Stimulated activated CD8-positive, alpha-beta memory T cell treated with anti-CD3 and anti-CD28 coated beads, Interleukin-7, amount 100 ng/mL, for 1 hour (primary cell): ENCODE results near the gene NAT16.
"Not testable (repeated sequence)": the region's sequence is repeated elsewhere in the genome, so short reads cannot be mapped to it uniquely, and the experiment has no call there.

ENCODE experiments used
- DNase-seq, 2 donors: peaks; one replicate each; pipeline ENCODE4 v3.0.0-alpha.2; 2020; ENCODE audit warnings: low read depth in 2 of 2

Gene NAT16

DNA sequence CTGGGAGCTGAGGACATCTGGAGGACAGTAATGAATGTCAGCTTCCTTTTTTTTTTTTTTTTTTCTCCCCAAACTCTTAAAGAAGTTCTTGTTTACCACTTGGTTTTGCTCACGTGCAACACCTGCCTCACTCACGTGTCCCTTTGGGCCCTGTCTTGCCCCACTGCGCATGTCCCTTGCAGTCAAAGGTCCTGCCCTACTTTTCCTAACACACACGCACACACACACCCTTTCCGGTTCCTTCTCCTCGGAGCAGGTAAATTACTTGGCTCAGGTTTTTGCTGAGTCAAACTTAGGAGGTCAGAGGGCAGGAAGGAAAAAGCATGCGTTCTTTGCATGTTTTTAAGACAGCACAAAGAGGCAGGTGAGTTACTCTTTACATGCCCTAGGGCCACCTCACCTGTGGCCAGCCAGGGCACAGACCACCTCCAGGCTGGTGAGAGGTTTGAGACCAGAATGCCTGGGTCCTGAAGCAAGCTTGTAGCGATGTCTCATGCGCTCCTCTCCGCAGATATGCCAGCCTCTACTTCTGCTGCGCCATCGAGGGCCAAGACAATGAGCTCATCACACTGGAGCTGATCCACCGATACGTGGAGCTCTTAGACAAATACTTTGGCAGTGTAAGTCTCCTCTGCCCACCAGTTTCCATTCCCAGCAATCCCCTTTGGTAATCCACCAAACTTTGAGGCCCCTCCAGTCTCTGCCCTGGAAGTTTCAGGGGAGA lies 23.1 kb downstream of the NAT16 start:
- no peak for DNase-seq

DNA sequence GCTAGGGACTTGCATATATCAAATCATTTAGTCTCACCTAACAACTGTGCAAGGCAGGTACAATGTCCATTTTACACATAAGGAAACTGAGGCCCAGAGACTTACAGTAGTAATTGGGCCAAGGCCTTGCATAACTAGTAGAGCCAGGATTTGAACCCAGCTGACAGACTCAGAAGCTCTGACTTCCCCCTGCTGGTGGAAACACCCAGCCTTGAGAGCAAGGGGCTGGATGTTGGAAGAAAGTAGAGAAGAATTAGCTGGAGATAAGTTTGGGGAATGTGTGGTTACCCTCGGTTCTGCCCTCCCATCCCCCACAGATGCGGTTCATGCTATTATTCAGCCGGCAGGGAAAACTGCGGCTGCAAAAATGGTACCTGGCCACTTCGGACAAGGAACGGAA lies 23.8 kb downstream of the NAT16 start:
- DNase-seq, result no peak

DNA sequence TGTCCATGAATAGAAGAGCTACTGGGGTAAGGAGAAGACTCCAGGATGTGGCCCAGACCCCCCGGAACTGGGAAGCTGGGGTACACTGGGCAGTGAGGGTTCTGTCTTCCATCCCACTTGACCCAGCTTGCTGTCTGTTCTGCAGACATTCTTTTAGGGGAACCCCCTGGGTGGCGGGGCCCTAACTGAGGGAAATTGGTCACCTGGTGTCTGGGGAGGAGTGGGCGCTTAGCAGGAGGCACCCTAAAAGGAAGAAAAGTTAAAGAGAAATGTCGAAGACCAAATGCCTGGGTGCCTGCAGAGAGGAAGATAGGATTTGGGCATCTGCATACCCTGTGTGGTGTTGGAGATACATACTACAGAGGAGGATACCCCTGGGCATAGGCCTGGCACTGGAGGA lies 24.8 kb downstream of the NAT16 start:
- no peak for DNase-seq

DNA sequence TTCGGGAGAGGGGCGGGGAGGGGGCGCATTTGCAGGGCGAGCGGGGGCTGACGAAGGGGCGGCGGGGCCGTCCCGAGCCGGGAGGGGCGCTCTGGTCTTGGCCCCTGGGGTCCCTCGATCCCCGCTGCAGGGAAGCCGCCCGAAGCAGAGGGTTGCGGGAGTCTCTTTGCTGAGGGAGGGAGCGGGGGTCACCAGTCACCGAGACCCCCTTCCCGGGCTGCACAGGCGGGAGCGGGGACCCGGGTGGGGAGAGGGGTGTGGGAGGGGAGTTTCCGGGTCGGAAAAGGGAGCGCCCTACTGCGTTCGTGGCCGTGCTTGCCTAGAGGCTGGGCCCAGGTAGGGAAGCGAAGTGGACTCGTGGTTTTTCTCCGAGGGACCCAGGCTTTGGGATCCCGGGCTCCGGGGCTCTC lies 25.4 kb downstream of the NAT16 start:
- DNase-seq, result no peak

DNA sequence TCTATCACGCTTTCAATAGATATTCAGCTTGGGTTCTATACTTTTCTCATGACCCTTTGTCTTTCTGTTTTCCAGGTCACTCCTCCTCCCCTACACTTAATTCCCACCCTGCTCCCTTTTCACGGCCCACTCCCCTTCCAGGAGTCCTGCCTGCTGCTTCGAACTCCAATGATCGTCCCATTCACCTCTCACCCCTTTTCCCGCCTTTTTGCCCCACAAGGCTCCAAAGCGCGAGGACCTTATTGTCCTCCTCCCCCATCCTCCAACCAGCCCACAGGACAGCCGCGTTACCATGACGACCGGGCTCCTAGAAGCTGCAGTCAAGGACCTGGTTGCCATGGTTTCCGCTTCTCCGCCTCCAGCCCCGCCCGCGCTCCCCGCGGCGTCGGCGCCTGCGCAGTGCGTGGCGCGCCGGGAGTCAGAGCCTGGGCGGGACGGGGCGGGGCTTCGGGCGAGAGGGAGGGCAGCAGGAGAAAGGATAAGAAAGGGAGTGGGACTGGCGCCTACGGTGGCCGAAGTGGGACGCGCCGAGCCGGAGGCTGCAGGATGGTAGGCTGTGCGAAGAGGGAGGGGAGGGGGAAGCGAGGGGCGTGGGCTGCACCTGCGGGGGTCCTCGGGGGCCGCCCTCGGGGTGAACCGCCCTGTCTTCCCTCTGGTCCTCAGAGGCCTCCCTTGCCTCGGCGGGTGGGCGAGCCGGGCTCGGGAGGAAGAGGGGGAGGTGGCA lies 26.0 kb downstream of the NAT16 start, which contains the start of gene AP1S1:
Gene AP1S1, plus strand, starts transcription at position 508 of the 724 bp plus-strand sequence. Its CDS starts 39 bp downstream, at position 547.
- peak; percentile 73 to 75 for DNase-seq

DNA sequence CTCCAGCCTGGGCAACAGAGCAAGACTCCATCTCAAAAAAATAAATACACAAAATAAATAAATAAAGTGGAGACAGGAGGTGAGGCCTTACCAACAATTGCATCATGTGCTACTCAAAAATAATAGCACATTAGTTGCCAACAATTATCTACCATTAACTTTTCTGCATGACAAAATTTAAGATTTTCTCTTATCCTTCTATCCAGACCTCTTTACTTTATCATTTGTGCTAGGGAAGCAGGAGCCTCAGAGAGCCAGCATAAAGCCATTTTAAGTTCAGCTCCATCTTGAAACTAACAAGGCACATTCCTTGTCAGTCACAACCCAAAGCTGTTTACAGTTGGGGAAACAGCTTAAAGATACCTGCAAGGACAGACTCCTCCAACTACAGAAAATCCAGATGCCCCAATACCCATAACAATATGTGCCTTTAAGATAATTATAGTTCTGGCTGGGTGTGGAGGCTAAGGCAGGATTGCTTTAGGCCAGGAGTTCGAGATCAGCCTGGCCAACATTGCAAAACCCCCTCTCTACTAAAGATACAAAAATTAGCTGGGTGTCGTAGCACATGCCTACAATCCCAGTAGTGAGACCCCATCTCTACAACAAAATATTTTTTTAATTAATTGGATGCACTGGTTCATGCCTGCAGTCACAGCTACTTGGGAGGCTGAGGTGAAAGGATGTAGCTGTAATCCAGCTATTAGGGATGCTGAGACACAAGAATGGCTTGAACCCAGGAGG lies 28.0 kb downstream of the NAT16 start:
- DNase-seq, result no peak

DNA sequence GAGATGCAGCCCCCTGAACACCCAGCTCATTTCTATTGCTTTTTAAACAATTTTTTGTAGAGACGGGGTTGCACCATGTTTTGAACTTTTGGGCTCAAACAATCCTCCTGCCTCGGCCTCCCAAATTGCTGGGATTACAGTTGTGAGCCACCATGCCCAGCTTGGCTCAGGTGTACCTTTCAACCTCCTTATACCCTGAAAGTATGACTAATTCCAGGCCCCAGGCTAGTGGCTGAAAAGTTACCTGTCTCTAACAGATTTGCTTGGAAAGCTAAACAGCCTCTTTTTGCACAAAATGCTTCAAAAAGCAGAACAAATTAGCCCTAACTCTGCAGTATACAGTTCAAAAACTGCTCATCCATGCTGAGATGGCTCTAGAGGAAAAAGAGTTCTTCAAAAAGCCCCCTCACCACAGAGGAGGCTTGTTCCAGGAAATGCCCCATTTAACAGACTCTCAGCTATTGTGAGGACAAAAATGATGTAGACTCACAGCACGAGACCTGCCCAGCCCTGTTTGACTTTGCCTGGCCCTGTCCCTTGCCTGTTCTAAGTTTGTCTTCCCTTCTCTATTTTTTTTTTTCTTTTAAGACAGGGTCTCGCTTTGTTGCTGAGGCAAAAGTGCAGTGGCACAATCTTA lies 39.2 kb downstream of the NAT16 start:
- DNase-seq, result no peak

DNA sequence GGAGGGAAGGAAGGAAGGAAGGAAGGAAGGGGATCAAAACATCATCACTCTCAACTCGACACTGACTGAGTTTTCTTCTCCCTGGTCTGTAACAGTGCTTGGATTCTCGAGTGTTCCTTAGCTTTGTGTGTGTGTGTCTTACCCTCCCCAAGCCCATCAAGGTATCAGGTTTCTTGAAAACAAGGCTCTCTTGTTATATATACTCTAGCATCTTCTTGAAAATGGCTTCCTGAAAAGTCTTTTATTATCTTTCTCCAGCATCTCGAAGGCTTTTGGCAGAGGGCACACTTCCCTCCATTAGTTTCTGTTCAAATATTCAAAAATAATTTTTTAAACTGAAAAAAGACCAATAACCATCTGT lies 39.8 kb downstream of the NAT16 start:
- no peak for DNase-seq

DNA sequence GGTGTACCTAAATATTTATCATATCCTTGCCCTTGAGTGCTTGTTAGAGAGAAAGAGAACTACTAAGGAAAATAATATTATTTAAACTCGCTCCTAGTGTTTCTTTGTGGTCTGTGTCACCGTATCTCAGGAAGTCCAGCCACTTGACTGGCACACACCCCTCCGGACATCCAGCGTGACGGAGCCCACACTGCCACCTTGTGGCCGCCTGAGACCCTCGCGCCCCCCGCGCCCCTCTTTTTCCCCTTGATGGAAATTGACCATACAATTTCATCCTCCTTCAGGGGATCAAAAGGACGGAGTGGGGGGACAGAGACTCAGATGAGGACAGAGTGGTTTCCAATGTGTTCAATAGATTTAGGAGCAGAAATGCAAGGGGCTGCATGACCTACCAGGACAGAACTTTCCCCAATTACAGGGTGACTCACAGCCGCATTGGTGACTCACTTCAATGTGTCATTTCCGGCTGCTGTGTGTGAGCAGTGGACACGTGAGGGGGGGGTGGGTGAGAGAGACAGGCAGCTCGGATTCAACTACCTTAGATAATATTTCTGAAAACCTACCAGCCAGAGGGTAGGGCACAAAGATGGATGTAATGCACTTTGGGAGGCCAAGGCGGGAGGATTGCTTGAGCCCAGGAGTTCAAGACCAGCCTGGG lies 41.8 kb downstream of the NAT16 start:
- peak; percentile 68 to 79 for DNase-seq

DNA sequence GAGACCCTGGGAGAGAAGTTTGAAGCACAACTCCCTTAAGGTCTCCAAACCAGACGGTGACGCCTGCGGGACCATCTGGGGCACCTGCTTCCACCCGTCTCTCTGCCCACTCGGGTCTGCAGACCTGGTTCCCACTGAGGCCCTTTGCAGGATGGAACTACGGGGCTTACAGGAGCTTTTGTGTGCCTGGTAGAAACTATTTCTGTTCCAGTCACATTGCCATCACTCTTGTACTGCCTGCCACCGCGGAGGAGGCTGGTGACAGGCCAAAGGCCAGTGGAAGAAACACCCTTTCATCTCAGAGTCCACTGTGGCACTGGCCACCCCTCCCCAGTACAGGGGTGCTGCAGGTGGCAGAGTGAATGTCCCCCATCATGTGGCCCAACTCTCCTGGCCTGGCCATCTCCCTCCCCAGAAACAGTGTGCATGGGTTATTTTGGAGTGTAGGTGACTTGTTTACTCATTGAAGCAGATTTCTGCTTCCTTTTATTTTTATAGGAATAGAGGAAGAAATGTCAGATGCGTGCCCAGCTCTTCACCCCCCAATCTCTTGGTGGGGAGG lies 42.4 kb downstream of the NAT16 start:
- DNase-seq, result no peak

DNA sequence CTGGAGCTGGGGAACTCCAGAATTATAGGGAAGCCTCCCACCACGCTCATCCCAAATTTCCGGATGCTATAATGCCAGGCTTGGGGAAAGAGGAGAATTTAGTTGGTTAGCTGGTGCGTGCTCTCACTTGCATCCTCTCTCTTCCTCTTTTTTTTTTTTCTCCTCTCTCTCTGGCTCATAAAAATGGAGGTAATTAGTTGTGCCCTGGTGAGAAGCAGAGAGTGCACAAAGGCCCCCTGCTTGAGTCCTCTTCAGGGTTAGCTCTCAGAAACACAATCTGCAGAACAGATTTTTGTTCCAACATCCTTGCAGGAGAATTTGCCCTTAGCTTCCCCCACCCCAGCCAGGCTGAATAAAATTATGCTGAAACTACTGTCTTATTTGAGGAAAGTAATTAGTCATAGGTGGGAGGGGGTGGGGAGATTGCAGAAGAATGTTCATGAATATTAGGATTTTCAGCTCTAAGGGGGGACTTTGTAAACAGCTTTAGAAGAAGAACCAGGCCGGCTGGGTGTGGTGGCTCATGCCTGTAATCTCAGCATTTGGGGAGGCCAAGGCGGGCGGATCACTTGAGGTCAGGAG lies 45.6 kb downstream of the NAT16 start:
- no peak for DNase-seq

DNA sequence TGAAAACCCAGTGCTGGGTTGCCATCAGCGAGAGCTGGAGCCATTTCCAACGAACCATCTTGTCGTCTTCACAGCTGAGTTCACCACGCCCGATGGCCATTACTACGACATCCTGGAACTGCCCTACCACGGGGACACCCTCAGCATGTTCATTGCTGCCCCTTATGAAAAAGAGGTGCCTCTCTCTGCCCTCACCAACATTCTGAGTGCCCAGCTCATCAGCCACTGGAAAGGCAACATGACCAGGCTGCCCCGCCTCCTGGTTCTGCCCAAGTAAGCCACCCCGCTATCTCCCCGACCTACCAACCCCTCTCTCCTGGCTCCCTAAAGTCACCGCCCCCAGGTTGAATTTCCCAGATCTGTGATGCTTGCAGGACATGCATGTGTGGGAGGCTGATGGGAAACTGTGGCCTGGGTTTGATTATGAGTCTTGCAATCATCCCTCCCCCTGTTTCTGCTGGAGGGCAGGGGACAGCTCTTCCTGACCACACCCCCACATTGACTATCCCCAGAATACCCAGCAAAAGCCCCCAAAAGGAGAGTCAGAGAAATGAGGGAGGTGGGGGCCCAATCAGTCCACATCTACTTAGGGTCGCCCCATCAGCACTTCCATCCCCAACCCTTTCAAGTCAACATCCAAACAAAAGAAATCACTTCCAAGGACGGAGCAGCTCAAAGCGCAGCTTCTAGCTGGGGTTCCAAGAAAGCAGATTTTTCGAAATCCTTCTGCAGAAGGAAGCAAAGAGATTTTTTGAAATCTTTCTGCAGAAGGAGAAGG lies 46.3 kb downstream of the NAT16 start:
- DNase-seq, result no peak

DNA sequence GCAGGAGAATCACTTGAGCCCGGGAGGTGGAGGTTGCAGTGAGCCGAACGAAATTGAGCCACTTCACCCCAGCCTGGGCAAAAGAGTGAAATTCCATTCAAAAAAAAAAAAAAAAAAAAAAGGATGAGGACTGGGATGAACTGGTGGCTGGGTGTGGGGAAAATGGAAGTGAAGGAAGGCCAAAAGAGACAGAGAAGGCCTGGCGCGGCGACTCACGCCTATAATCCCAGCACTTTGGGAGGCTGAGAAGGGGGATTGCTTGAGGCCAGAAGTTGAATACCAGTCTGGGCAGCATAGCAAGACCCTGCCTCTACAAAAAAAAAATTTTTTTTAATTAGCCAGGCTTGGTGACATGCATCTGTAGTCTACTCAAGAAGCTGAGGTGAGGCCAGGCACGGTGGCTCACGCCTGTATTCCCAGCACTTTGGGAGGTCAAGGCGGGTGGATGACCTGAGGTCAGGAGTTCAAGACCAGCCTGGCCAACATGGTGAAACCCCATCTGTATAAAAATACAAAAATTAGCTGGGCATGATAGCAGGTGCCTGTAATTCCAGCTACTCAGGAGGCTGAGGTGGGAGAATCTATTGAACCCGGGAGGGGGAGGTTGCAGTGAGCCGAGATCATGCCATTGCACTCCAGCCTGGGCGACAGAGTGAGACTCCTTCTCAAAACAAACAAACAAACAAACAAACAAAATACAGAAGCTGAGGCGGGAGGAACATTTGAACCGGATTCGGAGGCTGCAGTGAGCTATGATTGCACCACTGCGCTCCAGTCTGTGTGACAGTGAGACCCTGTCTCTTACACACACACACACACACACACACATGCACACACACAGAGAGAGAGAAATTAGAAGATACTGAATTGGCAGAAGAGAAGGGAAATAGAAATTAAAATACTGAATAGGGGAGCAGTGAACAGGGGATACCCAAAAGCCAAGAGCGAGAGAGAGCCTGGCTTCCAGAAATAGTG lies 47.2 kb downstream of the NAT16 start:
- DNase-seq, result not testable (repeated sequence)

DNA sequence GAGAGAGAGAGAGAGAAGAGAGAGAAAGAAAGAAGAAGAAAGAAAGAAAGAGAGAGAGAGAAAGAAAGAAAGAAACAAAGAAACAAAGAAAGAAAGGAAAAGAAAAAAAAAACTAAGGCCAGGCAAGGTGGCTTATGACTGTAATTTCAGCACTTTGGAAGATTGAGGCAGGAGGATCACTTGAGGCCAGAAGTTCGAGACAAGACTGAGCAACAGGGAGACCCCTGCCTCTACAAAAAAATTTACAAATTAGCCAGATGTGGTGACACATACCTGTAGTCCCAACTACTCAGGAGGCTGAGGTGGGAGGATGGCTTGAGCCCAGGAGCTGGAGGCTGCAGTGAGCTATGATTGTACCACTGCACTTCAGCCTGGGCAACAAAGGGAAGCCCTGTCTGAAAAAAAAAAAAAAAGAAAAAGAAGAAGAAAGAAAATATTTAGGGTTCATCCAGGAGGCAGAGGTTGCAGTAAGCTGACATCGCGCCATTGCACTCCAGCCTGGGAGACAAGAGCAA lies 50.4 kb downstream of the NAT16 start:
- no peak for DNase-seq

DNA sequence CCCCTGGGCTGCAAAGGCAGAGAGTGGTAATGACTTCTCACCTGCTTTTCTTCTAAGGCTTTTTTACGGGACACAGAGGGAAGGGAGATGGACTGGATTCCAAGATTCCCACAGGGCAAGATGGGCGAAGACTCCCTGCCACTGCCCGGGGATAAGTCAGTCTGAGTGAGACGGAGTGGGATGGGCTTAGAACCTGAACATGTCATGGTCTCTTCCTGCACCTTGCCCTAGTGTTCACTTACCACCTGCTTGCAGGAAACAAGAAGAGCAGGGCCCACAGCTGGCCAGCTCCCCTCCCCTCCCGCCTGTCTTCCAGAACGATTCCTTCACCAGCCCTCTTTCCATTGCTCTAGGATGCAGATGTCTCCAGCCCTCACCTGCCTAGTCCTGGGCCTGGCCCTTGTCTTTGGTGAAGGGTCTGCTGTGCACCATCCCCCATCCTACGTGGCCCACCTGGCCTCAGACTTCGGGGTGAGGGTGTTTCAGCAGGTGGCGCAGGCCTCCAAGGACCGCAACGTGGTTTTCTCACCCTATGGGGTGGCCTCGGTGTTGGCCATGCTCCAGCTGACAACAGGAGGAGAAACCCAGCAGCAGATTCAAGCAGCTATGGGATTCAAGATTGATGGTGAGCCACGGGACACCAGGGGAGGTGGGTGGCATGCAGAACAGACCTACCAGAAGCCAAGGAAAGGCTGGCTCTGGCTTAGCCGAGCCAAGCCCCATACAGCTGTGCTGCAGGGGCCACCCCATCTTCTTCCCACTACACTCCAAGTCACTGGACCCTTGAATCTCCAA lies 51.9 kb downstream of the NAT16 start:
- DNase-seq, result no peak

DNA sequence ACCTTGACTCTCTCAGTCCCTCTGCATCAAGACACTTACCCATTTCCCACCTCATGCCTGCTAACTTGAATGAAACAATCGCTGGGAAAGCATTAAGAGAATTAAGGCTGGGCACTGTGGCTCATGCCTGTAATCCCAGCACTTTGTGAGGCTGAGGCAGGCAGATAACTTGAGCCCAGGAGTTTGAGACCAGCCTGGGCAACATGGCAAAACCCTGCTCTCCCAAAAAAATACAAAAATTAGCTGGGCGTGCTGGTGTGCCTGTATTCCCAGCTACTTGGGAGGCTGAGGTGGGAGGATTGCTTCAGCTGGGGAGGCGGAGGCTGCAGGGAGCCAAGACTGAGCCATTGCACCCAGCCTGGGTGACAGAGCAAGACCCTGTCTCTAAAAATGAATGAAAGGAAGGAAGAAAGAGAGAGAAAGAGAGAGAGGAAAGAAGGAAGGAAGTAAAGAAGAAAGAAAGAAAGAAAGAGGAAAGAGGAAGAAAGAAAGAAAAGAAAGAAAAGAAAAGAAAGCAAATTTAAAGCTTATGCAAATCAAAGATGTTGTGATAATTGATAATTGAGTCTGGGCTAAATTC lies 52.5 kb downstream of the NAT16 start:
- DNase-seq, result no peak

DNA sequence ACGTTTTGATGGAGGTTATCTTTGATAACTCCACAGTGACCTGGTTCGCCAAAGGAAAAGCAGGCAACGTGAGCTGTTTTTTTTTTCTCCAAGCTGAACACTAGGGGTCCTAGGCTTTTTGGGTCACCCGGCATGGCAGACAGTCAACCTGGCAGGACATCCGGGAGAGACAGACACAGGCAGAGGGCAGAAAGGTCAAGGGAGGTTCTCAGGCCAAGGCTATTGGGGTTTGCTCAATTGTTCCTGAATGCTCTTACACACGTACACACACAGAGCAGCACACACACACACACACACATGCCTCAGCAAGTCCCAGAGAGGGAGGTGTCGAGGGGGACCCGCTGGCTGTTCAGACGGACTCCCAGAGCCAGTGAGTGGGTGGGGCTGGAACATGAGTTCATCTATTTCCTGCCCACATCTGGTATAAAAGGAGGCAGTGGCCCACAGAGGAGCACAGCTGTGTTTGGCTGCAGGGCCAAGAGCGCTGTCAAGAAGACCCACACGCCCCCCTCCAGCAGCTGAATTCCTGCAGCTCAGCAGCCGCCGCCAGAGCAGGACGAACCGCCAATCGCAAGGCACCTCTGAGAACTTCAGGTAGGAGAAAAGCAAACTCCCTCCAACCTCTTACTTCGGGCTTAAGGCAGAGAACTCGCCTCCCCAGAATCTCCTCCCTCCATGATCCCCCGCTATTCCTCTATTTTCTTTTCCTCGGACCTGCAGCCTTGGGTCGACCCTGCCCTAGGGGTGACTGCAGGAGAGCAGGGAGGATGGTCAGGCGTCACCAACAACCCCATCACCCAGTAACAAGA lies 53.2 kb downstream of the NAT16 start, which contains the start of gene SERPINE1:
Gene SERPINE1, plus strand, starts transcription at position 454 of the 809 bp plus-strand sequence. CDS start 1,290 bp downstream, outside the sequence.
- DNase-seq, result peak; percentile 12 to 31
